NCI-H146 (cell line): ENCODE data around the gene EPO.
"Not testable (repeated sequence)": the region's sequence is repeated elsewhere in the genome, so short reads cannot be mapped to it uniquely, and the experiment has no call there.

Source experiments
- DNase-seq: peaks from one replicate; lab custom pipeline; 2025; lab: John Stamatoyannopoulos, UW

The EPO gene

GRCh38 chr7:100705320-100705752, 14.9 kb upstream of the EPO start:
- DNase-seq, result peak; percentile 67

GRCh38 chr7:100705753-100706671, 14.3 kb upstream of the EPO start, which contains the start of gene POP7:
POP7 (plus strand) TSS chr7:100706121; CDS start chr7:100706831, 710 bp downstream.
- peak; percentile 99 for DNase-seq

- peak; percentile 17 for DNase-seq
Measured at GRCh38 chr7:100706672-100707311, 13.5 kb upstream of the EPO start.

GRCh38 chr7:100708395-100708794, 11.9 kb upstream of the EPO start:
- DNase-seq, result no peak

GRCh38 chr7:100710452-100710851, 9.8 kb upstream of the EPO start:
- DNase-seq, result no peak

- no peak for DNase-seq
Measured at GRCh38 chr7:100711369-100711768, 8.9 kb upstream of the EPO start.

- no peak for DNase-seq
Measured at GRCh38 chr7:100714725-100715124, 5.5 kb upstream of the EPO start.

- DNase-seq, result not testable (repeated sequence)
Measured at GRCh38 chr7:100717073-100717472, 3.2 kb upstream of the EPO start.

GRCh38 chr7:100719523-100720278, 567 bp upstream of the EPO start:
- no peak for DNase-seq

- DNase-seq, result no peak
Measured at GRCh38 chr7:100720671-100721504, 620 bp downstream of the EPO start.

GRCh38 chr7:100721505-100721812, 1.2 kb downstream of the EPO start:
- no peak for DNase-seq

- DNase-seq, result no peak
Measured at GRCh38 chr7:100722480-100723212, 2.4 kb downstream of the EPO start.

GRCh38 chr7:100723732-100724275, 3.5 kb downstream of the EPO start:
- DNase-seq, result peak; percentile 13

- not testable (repeated sequence) for DNase-seq
Measured at GRCh38 chr7:100724364-100724763, 4.1 kb downstream of the EPO start.

GRCh38 chr7:100726996-100727761, 6.9 kb downstream of the EPO start:
- DNase-seq, result no peak

- DNase-seq, result no peak
Measured at GRCh38 chr7:100728196-100728595, 7.9 kb downstream of the EPO start.

GRCh38 chr7:100730136-100730800, 10.0 kb downstream of the EPO start:
- no peak for DNase-seq

- no peak for DNase-seq
Measured at GRCh38 chr7:100731937-100732636, 11.8 kb downstream of the EPO start.

- no peak for DNase-seq
Measured at GRCh38 chr7:100735730-100736129, 15.5 kb downstream of the EPO start.
